K562 (cell line): ENCODE data around the gene BAG2. TPM values are rescaled to one million over a fixed set of nuclear protein-coding genes. Genes with fewer than 3 reads are reported as not detected.

Source experiments
- BMI1 ChIP-seq: fragments of 150-350 bp; IDR thresholded peaks from 2 replicates; pipeline ENCODE4 v1.6.1; 2014; ENCODE audit warnings: low read length
- DIDO1 ChIP-seq: fragments of 450-650 bp; IDR thresholded peaks from 2 replicates; pipeline ENCODE4 v1.6.1; 2016; ENCODE audit warnings: low read depth, missing biosample characterization, missing genetic modification characterization
- FOXK1 ChIP-seq: sonication (generic); formaldehyde crosslinking; IDR thresholded peaks from 2 replicates; pipeline ENCODE4 v1.8.0; 2022; ENCODE audit warnings: missing genetic modification reagents, mild to moderate bottlenecking, borderline replicate concordance
- GATA2 ChIP-seq: sonication (generic); formaldehyde crosslinking; IDR thresholded peaks from 2 replicates; pipeline ENCODE4 v1.4.0; 2020; ENCODE audit warnings: mild to moderate bottlenecking, missing genetic modification reagents
- HDAC3 ChIP-seq: fragments of 450-650 bp; IDR thresholded peaks from 2 replicates; pipeline ENCODE4 v1.6.1; 2018; ENCODE audit warnings: borderline replicate concordance, mild to moderate bottlenecking, moderate library complexity; ENCODE audit not compliant: partially characterized antibody
- JUN ChIP-seq, 2 experiments: sonication (generic) in 1 of 2; formaldehyde crosslinking in 1 of 2; IDR thresholded peaks; 2 replicates each; pipeline versions ENCODE4 v1.6.1 to v1.8.0; 2012 to 2022; ENCODE audit warnings: borderline replicate concordance in 2 of 2, mild to moderate bottlenecking in 2 of 2, improper control_type of control experiment in 1 of 2, low read depth in 1 of 2, low read length in 1 of 2, missing genetic modification reagents in 1 of 2
- MCM3 ChIP-seq: fragments of 450-650 bp; IDR thresholded peaks from 2 replicates; pipeline ENCODE4 v1.6.1; 2016
- NUFIP1 ChIP-seq: fragments of 450-650 bp; IDR thresholded peaks from 2 replicates; pipeline ENCODE4 v1.6.1; 2018; ENCODE audit not compliant: partially characterized antibody
- PHF20 ChIP-seq: fragments of 450-650 bp; IDR thresholded peaks from 2 replicates; pipeline ENCODE4 v1.6.1; 2018; ENCODE audit not compliant: partially characterized antibody
- PML ChIP-seq: IDR thresholded peaks from 2 replicates; pipeline ENCODE4 v1.6.1; 2012; ENCODE audit warnings: low read length, inconsistent platforms
- POLR2H ChIP-seq: IDR thresholded peaks from 2 replicates; pipeline ENCODE4 v1.6.1; 2016; ENCODE audit warnings: missing genetic modification characterization, low read depth, mild to moderate bottlenecking, control low read depth, missing compliant biosample characterization, moderate library complexity
- RBM39 ChIP-seq: fragments of 200-400 bp; formaldehyde crosslinking; optimal IDR thresholded peaks from 2 replicates; pipeline ENCODE3; 2018; ENCODE audit warnings: low read depth, low read length
- RHOXF2B ChIP-seq: fragments of 250-450 bp; sonication (Bioruptor Pico); conservative IDR thresholded peaks from 2 replicates; pipeline ENCODE4 v1.5.1; 2021
- SMAD3 ChIP-seq: fragments of 450-650 bp; formaldehyde crosslinking; conservative IDR thresholded peaks from 2 replicates; pipeline ENCODE4 v1.4.0; 2020; ENCODE audit warnings: mild to moderate bottlenecking
- SMARCB1 ChIP-seq: IDR thresholded peaks from 2 replicates; pipeline ENCODE4 v1.6.1; 2011; ENCODE audit warnings: improper control_type of control experiment, low read depth; ENCODE audit not compliant: insufficient read length
- TCF7 ChIP-seq: sonication (generic); IDR thresholded peaks from 2 replicates; pipeline ENCODE4 v1.6.1; 2016; ENCODE audit warnings: antibody characterized with exemption, borderline replicate concordance
- ZNF408 ChIP-seq: fragments of 250-450 bp; sonication (Bioruptor Pico); IDR thresholded peaks from 2 replicates; pipeline ENCODE4 v1.4.0; 2020; ENCODE audit warnings: low read depth, mild to moderate bottlenecking, moderate library complexity
- ZNF830 ChIP-seq: fragments of 250-450 bp; sonication (Bioruptor Pico); IDR thresholded peaks from 2 replicates; pipeline ENCODE4 v1.5.0; 2021; ENCODE audit warnings: mild to moderate bottlenecking
- polyA plus RNA-seq, 8 experiments: library from polyadenylated mRNA; depleted of rRNA in 4 of 8; stranded (reverse) in 5 of 8; unstranded in 3 of 8; fragments of >200 nt; fragmentation: Nextera tagmentation in 2 of 8; fragmentation: Illumina TruSeq in 1 of 8; extraction: Ambion mirVana in 2 of 8; extraction: Trizol in 1 of 8; gene quantifications; 2 replicates each; pipeline versions ENCODE4 v1.2.1 to v1.2.3, GENCODE V29; 2011 to 2014; ENCODE audit warnings: inconsistent platforms in 1 of 8, missing spikeins in 1 of 8
- total RNA-seq, 7 experiments: library from RNA; depleted of rRNA in 6 of 7; stranded (reverse); fragments of >200 nt in 6 of 7; fragmentation: Illumina TruSeq in 2 of 7; extraction: Trizol in 2 of 7; gene quantifications; 2 replicates each; pipeline versions ENCODE4 v1.2.1 to v1.2.3, GENCODE V29; 2011 to 2021; ENCODE audit warnings: low replicate concordance in 1 of 7
- TF ChIP-seq, protein P1 (sequence below): fragments of 450-650 bp; IDR thresholded peaks from 2 replicates; pipeline ENCODE4 v1.6.1; 2018; ENCODE audit warnings: mild to moderate bottlenecking, low read depth; ENCODE audit not compliant: partially characterized antibody
- TF ChIP-seq, protein P2 (sequence below): conservative IDR thresholded peaks from 2 replicates; pipeline ENCODE4 v1.6.1; 2011; ENCODE audit warnings: low read depth, mild to moderate bottlenecking, low read length; ENCODE audit not compliant: control insufficient read depth
- TF ChIP-seq, protein P3 (sequence below): fragments of 450-650 bp; IDR thresholded peaks from 2 replicates; pipeline ENCODE4 v1.6.1; 2017; ENCODE audit warnings: antibody characterized with exemption
- TF ChIP-seq, protein P4 (sequence below): fragments of 250-450 bp; sonication (Bioruptor Pico); IDR thresholded peaks from 2 replicates; pipeline ENCODE4 v1.4.0; 2020; ENCODE audit warnings: mild to moderate bottlenecking

BAG2 gene
- total and polyA plus RNA-seq, 9 of the 15 experiments (the other 6 are each of a cell fraction or from before 2014, with no cell fraction given), result 12.8 to 20.7 (median 17.6) TPM

DNA sequence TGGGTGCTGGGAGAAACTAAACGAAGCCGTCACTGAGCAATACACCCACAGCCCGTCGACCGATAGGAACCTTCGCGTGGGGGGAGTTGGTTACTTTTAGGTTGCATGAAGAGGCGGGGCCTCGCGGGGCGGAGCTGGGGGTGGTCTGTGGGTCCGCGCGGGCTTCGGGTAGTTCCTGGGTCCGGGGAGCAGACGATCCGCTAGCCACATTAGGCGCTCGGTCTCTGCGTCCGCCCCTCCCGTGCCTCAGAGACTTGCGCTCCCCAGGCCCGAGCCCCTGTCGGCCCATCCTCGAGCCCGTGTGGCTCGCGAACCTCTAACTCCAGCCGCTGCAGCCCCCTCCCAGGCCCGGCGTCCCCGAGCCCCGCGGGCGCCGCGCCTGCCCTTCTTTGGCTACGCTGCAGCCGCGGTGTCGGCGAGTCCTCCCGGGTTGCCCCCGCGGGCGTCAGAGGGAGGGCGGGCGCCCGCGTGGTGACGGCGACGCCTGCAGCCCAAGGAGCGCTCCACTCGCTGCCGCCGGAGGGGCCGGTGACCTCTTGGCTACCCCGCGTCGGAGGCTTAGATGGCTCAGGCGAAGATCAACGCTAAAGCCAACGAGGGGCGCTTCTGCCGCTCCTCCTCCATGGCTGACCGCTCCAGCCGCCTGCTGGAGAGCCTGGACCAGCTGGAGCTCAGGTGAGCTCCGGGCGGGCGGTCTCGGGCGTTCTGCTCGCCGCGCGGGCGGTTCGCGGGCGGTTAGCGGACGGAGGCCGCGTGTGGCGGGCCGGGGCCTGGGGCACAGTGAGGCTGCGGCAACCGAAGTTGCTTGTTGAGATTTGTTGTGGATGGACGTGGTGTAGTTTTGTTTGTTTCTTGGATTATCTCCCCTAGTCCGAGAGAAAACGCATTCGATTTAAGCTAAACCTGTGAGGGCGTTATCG, at the start of gene BAG2 (continued):
- TF ChIP-seq, protein P1, sequence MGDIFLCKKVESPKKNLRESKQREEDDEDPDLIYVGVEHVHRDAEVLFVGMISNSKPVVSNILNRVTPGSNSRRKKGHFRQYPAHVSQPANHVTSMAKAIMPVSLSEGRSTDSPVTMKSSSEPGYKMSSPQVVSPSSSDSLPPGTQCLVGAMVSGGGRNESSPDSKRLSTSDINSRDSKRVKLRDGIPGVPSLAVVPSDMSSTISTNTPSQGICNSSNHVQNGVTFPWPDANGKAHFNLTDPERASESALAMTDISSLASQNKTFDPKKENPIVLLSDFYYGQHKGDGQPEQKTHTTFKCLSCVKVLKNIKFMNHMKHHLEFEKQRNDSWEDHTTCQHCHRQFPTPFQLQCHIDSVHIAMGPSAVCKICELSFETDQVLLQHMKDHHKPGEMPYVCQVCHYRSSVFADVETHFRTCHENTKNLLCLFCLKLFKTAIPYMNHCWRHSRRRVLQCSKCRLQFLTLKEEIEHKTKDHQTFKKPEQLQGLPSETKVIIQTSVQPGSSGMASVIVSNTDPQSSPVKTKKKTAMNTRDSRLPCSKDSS, result no peak
- TF ChIP-seq NUFIP1 (no peak), ZNF830 (CRISPR knock-in tag) (0 out of 2 replicates have a peak, but pooled peaks have one; percentile 33), ZNF408 (no peak), RHOXF2B (CRISPR knock-in tag) (0 out of 2 replicates have a peak, but pooled peaks have one; percentile 17), MCM3 (no peak), PML (peak; percentile 76), FOXK1 (CRISPR knock-in tag) (no peak), SMAD3 (CRISPR knock-in tag) (no peak), SMARCB1 (no peak), RBM39 (no peak), HDAC3 (no peak), TCF7 (0 out of 2 replicates have a peak, but pooled peaks have one; percentile 9), JUN (IDR thresholded peaks at IDR 0.05; ENCODE audit: borderline replicate concordance, low read depth, low read length) (no peak), JUN (CRISPR knock-in tag; IDR thresholded peaks at IDR 0.05; ENCODE audit: borderline replicate concordance) (peak; percentile 14; the same call in 1 of the 2 replicates), PHF20 (peak; percentile 44), GATA2 (CRISPR knock-in tag) (no peak), BMI1 (no peak), POLR2H (tag) (peak; percentile 94), DIDO1 (tag) (no peak)
- TF ChIP-seq, protein P2, sequence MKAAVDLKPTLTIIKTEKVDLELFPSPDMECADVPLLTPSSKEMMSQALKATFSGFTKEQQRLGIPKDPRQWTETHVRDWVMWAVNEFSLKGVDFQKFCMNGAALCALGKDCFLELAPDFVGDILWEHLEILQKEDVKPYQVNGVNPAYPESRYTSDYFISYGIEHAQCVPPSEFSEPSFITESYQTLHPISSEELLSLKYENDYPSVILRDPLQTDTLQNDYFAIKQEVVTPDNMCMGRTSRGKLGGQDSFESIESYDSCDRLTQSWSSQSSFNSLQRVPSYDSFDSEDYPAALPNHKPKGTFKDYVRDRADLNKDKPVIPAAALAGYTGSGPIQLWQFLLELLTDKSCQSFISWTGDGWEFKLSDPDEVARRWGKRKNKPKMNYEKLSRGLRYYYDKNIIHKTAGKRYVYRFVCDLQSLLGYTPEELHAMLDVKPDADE, result 0 out of 2 replicates have a peak, but pooled peaks have one; percentile 19
- TF ChIP-seq, protein P3, sequence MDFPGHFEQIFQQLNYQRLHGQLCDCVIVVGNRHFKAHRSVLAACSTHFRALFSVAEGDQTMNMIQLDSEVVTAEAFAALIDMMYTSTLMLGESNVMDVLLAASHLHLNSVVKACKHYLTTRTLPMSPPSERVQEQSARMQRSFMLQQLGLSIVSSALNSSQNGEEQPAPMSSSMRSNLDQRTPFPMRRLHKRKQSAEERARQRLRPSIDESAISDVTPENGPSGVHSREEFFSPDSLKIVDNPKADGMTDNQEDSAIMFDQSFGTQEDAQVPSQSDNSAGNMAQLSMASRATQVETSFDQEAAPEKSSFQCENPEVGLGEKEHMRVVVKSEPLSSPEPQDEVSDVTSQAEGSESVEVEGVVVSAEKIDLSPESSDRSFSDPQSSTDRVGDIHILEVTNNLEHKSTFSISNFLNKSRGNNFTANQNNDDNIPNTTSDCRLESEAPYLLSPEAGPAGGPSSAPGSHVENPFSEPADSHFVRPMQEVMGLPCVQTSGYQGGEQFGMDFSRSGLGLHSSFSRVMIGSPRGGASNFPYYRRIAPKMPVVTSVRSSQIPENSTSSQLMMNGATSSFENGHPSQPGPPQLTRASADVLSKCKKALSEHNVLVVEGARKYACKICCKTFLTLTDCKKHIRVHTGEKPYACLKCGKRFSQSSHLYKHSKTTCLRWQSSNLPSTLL, result no peak
- TF ChIP-seq, protein P4, sequence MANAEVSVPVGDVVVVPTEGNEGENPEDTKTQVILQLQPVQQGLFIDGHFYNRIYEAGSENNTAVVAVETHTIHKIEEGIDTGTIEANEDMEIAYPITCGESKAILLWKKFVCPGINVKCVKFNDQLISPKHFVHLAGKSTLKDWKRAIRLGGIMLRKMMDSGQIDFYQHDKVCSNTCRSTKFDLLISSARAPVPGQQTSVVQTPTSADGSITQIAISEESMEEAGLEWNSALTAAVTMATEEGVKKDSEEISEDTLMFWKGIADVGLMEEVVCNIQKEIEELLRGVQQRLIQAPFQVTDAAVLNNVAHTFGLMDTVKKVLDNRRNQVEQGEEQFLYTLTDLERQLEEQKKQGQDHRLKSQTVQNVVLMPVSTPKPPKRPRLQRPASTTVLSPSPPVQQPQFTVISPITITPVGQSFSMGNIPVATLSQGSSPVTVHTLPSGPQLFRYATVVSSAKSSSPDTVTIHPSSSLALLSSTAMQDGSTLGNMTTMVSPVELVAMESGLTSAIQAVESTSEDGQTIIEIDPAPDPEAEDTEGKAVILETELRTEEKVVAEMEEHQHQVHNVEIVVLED, result peak; percentile 91
